IMR-90 (cell line): ENCODE results near the gene LRFN5. TPM values are rescaled to one million over a fixed set of nuclear protein-coding genes. Genes with fewer than 3 reads are reported as not detected.
A peak's percentile ranks its signal among the peaks of the same experiment; 100 is the strongest.

Experiments
- ATAC-seq: fragments of 200-7000 bp; cut with Tn5 transposase; 2 replicates; pipeline ENCODE4 v1.9.1; 2020; ENCODE audit warnings: low read depth, mild to moderate bottlenecking, moderate library complexity
- BruUV-seq: library from RNA; stranded (reverse); fragments of 400-500 nt; replicated peaks from 2 replicates; lab custom pipeline; 2021; lab: Mats Ljungman, UMichigan
- CTCF ChIA-PET: fragments of 300-600 bp; formaldehyde crosslinking; extraction: SDS; loops from one replicate; lab custom pipeline; 2021; ENCODE audit warnings: antibody characterized with exemption; lab: Yijun Ruan, JAX
- POLR2A ChIA-PET: fragments of 300-600 bp; sonication (Branson Sonifier 250); formaldehyde crosslinking; loops from one replicate; lab custom pipeline; 2022; ENCODE audit warnings: antibody characterized with exemption; ENCODE audit not compliant: unreplicated experiment; lab: Charles Lee
- DNase-seq: peaks from one replicate; pipeline ENCODE4 v3.0.0; 2013
- H2AFZ ChIP-seq: replicated peaks from 2 replicates; pipeline ENCODE3; 2013; ENCODE audit warnings: low read length, mild to moderate bottlenecking; ENCODE audit not compliant: poor library complexity
- H2AK5ac ChIP-seq: 2 replicates; pipeline ENCODE4 v1.6.1; 2013; ENCODE audit warnings: low read depth, low read length, inconsistent platforms
- H2AK9ac ChIP-seq: replicated peaks from 2 replicates; pipeline ENCODE3; 2013; ENCODE audit warnings: mild to moderate bottlenecking, low read depth, low read length, moderate library complexity; ENCODE audit not compliant: poor library complexity
- H2BK120ac ChIP-seq: 2 replicates; pipeline ENCODE4 v1.6.1; 2013; ENCODE audit warnings: low read depth, low read length, inconsistent platforms
- H2BK15ac ChIP-seq: 3 replicates; pipeline ENCODE4 v1.6.1; 2013; ENCODE audit warnings: low read depth, low read length, inconsistent platforms
- H2BK20ac ChIP-seq: 2 replicates; pipeline ENCODE4 v1.6.1; 2013; ENCODE audit warnings: low read depth, mild to moderate bottlenecking, inconsistent platforms, low read length, moderate library complexity
- H2BK5ac ChIP-seq: 2 replicates; pipeline ENCODE4 v1.6.1; 2013; ENCODE audit warnings: mild to moderate bottlenecking, low read depth, low read length, inconsistent platforms; ENCODE audit not compliant: poor library complexity, severe bottlenecking
- H3K14ac ChIP-seq: replicated peaks from 2 replicates; pipeline ENCODE4 v1.6.1; 2013; ENCODE audit warnings: low read depth, low read length, inconsistent platforms
- H3K18ac ChIP-seq: 2 replicates; pipeline ENCODE4 v1.6.1; 2013; ENCODE audit warnings: low read depth, low read length, control low read depth
- H3K23ac ChIP-seq: 2 replicates; pipeline ENCODE4 v1.6.1; 2013; ENCODE audit warnings: low read depth, low read length, inconsistent platforms
- H3K27ac ChIP-seq: 2 replicates; pipeline ENCODE4 v1.5.1; 2013; ENCODE audit warnings: mild to moderate bottlenecking, control low read depth, low read length; ENCODE audit not compliant: insufficient read depth
- H3K27me3 ChIP-seq: 2 replicates; pipeline ENCODE4 v1.6.1; 2013; ENCODE audit warnings: low read length; ENCODE audit not compliant: control insufficient read depth, insufficient read depth
- H3K36me3 ChIP-seq: 2 replicates; pipeline ENCODE4 v1.6.1; 2013; ENCODE audit warnings: low read length, mixed read lengths; ENCODE audit not compliant: control insufficient read depth, insufficient read depth
- H3K4ac ChIP-seq: 2 replicates; pipeline ENCODE4 v1.6.1; 2013; ENCODE audit warnings: low read depth, low read length, inconsistent platforms
- H3K4me1 ChIP-seq: 2 replicates; pipeline ENCODE4 v1.6.1; 2013; ENCODE audit warnings: low read length, mixed read lengths; ENCODE audit not compliant: control insufficient read depth, insufficient read depth
- H3K4me2 ChIP-seq: 2 replicates; pipeline ENCODE4 v1.6.1; 2013; ENCODE audit warnings: low read depth, mild to moderate bottlenecking, control low read depth, low read length, moderate library complexity
- H3K4me3 ChIP-seq: 2 replicates; pipeline ENCODE4 v1.5.1; 2013; ENCODE audit warnings: low read depth, mild to moderate bottlenecking, control low read depth, low read length, moderate library complexity; ENCODE audit not compliant: insufficient read depth
- H3K56ac ChIP-seq: 2 replicates; pipeline ENCODE4 v1.6.1; 2013; ENCODE audit warnings: low read length, inconsistent platforms; ENCODE audit not compliant: insufficient read depth; ENCODE audit errors: extremely low read depth
- H3K79me1 ChIP-seq, 2 experiments: 2 replicates each; pipeline ENCODE4 v1.6.1; 2013; ENCODE audit warnings: low read length in 2 of 2, inconsistent platforms in 1 of 2, low read depth in 1 of 2
- H3K9ac ChIP-seq: 2 replicates; pipeline ENCODE4 v1.6.1; 2013; ENCODE audit warnings: low read depth, low read length, control low read depth
- H3K9me1 ChIP-seq: 2 replicates; pipeline ENCODE4 v1.6.1; 2013; ENCODE audit warnings: low read length, inconsistent platforms; ENCODE audit not compliant: insufficient read depth
- H3K9me3 ChIP-seq: 2 replicates; pipeline ENCODE4 v1.6.1; 2013; ENCODE audit warnings: low read length; ENCODE audit not compliant: control insufficient read depth, insufficient read depth
- H4K20me1 ChIP-seq: 2 replicates; pipeline ENCODE4 v1.6.1; 2013; ENCODE audit warnings: low read length, inconsistent platforms; ENCODE audit not compliant: insufficient read depth
- H4K5ac ChIP-seq: 2 replicates; pipeline ENCODE4 v1.6.1; 2013; ENCODE audit warnings: mild to moderate bottlenecking, low read depth, low read length, control low read depth
- H4K8ac ChIP-seq, 2 experiments: 2 replicates each; pipeline ENCODE4 v1.6.1; 2013; ENCODE audit warnings: low read depth in 2 of 2, low read length in 2 of 2, control low read depth in 1 of 2, inconsistent platforms in 1 of 2
- H4K91ac ChIP-seq: 2 replicates; pipeline ENCODE4 v1.6.1; 2013; ENCODE audit warnings: low read depth, low read length, inconsistent platforms; ENCODE audit not compliant: insufficient read depth
- MAFK ChIP-seq: IDR thresholded peaks from 2 replicates; pipeline ENCODE4 v1.6.1; 2012; ENCODE audit warnings: low read depth, low read length, improper control_type of control experiment
- MAZ ChIP-seq: IDR thresholded peaks from 2 replicates; pipeline ENCODE4 v1.6.1; 2012; ENCODE audit warnings: low read depth, mild to moderate bottlenecking, low read length, improper control_type of control experiment, moderate library complexity, borderline replicate concordance
- POLR2A ChIP-seq: IDR thresholded peaks from 2 replicates; pipeline ENCODE4 v1.6.1; 2012; ENCODE audit warnings: mild to moderate bottlenecking, low read depth, low read length
- RFX5 ChIP-seq: IDR thresholded peaks from 2 replicates; pipeline ENCODE4 v1.8.0; 2012; ENCODE audit warnings: low read depth, mild to moderate bottlenecking, low read length, moderate library complexity
- WGBS, 2 experiments: methylation state at CpG; one replicate each; pipeline versions ENCODE4 v1.1.5 to v1.1.7; 2013; ENCODE audit warnings: missing lambda C conversion rate in 2 of 2; ENCODE audit not compliant: insufficient read length in 1 of 2; ENCODE audit errors: extremely low coverage in 2 of 2; 5-methylcytosine and 5-hydroxymethylcytosine counted together
- dilution Hi-C: fragments of 300-500 bp; cut with HindIII; formaldehyde crosslinking; loops from one replicate; pipeline ENCODE4 v1.14.3; 2018; ENCODE audit warnings: low sequenced_read_pairs; ENCODE audit not compliant: unreplicated experiment
- in situ Hi-C: fragments of 300-500 bp; cut with MboI; formaldehyde crosslinking; loops from 3 replicates; pipeline ENCODE4 v1.14.3; 2019; ENCODE audit warnings: low sequenced_read_pairs, inconsistent platforms, mixed read lengths
- intact Hi-C: fragments of 100-400 bp; cut with micrococcal nuclease; formaldehyde crosslinking; loops from 2 replicates; pipeline ENCODE4 v1.10.0; 2022
- polyA plus RNA-seq, 3 experiments: library from polyadenylated mRNA; depleted of rRNA; stranded (reverse); fragments of >200 nt; gene quantifications; 2 replicates each; pipeline ENCODE4 v1.2.3, GENCODE V29; 2012; ENCODE audit warnings: low replicate concordance in 1 of 3
- total RNA-seq: library from RNA; depleted of rRNA; stranded (reverse); fragments of >200 nt; gene quantifications from 2 replicates; pipeline ENCODE4 v1.2.3, GENCODE V29; 2012

LRFN5 gene
- total and polyA plus RNA-seq, 2 of the 4 experiments (the other 2 are of a cell fraction): 1.8 to 3.6 TPM

DNA sequence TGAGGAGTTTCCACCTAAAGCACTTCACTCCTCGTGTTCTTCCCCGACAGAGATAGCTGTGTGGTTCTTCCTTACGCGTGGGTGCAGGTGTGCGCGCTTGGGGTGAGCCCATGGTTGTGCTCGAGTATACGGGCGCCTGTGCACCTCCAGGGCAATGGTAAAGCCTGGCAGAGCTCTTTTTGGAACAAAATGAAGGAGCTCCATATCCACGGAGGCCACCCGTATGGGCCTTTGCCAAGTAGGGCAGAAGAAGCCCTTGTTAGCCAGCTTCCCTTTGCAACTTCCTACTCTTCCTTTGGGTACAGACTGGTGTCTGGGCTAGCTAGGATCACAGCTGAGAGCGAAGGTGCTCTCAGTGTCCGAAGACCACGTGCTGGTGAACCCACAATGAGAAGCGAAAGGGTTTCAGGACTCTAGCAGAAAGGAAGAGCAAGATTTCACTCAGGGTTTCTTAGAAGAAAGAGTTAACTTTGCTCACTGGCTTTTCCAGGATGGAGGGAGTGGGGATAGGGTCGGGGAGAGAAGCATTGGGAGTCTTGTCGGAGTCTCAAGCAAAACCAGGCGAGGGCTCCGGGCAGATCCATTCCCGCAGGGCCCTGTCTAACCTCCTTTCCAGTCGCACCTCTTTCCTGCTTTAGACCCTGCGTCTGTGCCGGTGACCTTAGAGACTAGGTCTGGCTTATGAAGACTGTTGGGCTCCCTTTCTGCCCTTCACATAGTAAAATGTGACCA lies 960 bp upstream of the LRFN5 start:
- Histone ChIP-seq H3K79me1 (peaks cover 0 to 7% of the 10 kb centered on the region in 2 experiments; a peak in 1 of 4 replicates), H4K91ac (peak overlapping the region; percentile 4; the same call in 1 of the 2 replicates), H2AK5ac (no peak overlapping the region), H3K4me2 (peak overlapping the region; percentile 90), H2BK20ac (0 out of 2 replicates have a peak overlapping the region, but pooled peaks have one; percentile 9), H2AFZ (peak overlapping the region; percentile 93), H3K36me3 (no peaks in the 10 kb centered on the region), H3K23ac (peak overlapping the region; percentile 48; the same call in 1 of the 2 replicates), H3K27me3 (peaks cover 20% of the 10 kb centered on the region), H4K5ac (no peak overlapping the region), H3K14ac (no peak overlapping the region), H3K56ac (no peak overlapping the region), H3K27ac (0 out of 2 replicates have a peak overlapping the region, but pooled peaks have one; percentile 1), H4K8ac (peak overlapping the region; percentile 49 to 57; a peak in 2 of 4 replicates), H2BK5ac (no peak overlapping the region), H2BK15ac (no peak overlapping the region; the same call in 2 of the 3 replicates), H3K18ac (no peak overlapping the region; the same call in 1 of the 2 replicates), H4K20me1 (no peaks in the 10 kb centered on the region), H3K4me3 (peak overlapping the region; percentile 77), H2AK9ac (no peak overlapping the region), H3K4me1 (no peaks in the 10 kb centered on the region), H2BK120ac (peak overlapping the region; percentile 50), H3K9ac (no peak overlapping the region), H3K9me1 (no peaks in the 10 kb centered on the region), H3K4ac (no peak overlapping the region; the same call in 1 of the 2 replicates), H3K9me3 (no peaks in the 10 kb centered on the region)
- intact Hi-C loops (loop anchor here (5.0 to 10.0 kb wide), 2 partner anchors 321 to 617 kb away; no protein-coding TSS in a partner anchor), in situ Hi-C loops (no loop called here), dilution Hi-C loops (no loop called here)
- ChIA-PET CTCF (interaction anchor here (0.6 kb wide), 2 partner anchors 43 to 598 kb away, joined by 3 to 4 read pairs; no protein-coding TSS in a partner anchor), POLR2A (interaction anchor here (0.6 kb wide), 2 partner anchors 28 to 326 kb away, joined by 3 read pairs; no protein-coding TSS in a partner anchor)
- DNase-seq (peak; percentile 46), ATAC-seq (peak; percentile 1; the same call in 1 of the 2 replicates)
- TF ChIP-seq MAZ (no peak), POLR2A (no peak), RFX5 (no peak), MAFK (no peak)
- BruUV-seq: no TSS peak
- WGBS, 2 experiments: 4% methylated on average over 11 of the region's 23 CpGs; no CpG with 5 or more reads in 1 of the 2 experiments
